HEK293 (cell line): Measurements from ENCODE around the gene BHLHE41.

Source experiments
- CTCF ChIP-seq: fragments of 450-650 bp; formaldehyde crosslinking; IDR thresholded peaks from 2 replicates; pipeline ENCODE4 v1.5.1; 2016; ENCODE audit warnings: missing biosample characterization, missing genetic modification characterization
- ZNF776 ChIP-seq: fragments of 450-650 bp; formaldehyde crosslinking; IDR thresholded peaks from 2 replicates; pipeline ENCODE4 v1.5.0; 2017; ENCODE audit warnings: missing biosample characterization, missing genetic modification characterization, borderline replicate concordance

GRCh38 chr12:26108915-26109314 is 15.9 kb downstream of the BHLHE41 start:
- TF ChIP-seq CTCF (tag by site-specific recombination) (no peak), ZNF776 (tag by site-specific recombination) (no peak)
